B cell (primary cell): ENCODE results near the gene MYBPC3. TPM values are rescaled to one million over a fixed set of nuclear protein-coding genes. Genes with fewer than 3 reads are reported as not detected.

Source experiments
- ATAC-seq: fragments of 200-7000 bp; cut with Tn5 transposase; one replicate; pipeline ENCODE4 v1.10.0; 2021; ENCODE audit warnings: low read depth, mild to moderate bottlenecking, moderate number of reproducible peaks, moderate library complexity
- CTCF ChIA-PET: fragments of 350-600 bp; sonication (Branson Sonifier 250); formaldehyde crosslinking; loops from one replicate; lab custom pipeline; 2021; ENCODE audit warnings: antibody characterized with exemption, inconsistent platforms; lab: Charles Lee
- POLR2A ChIA-PET: fragments of 350-600 bp; sonication (Branson Sonifier 250); formaldehyde crosslinking; loops from one replicate; lab custom pipeline; 2021; ENCODE audit warnings: antibody characterized with exemption; lab: Charles Lee
- DNase-seq: peaks from one replicate; pipeline ENCODE4 v3.0.0; 2013
- H2AFZ ChIP-seq: 2 replicates; pipeline ENCODE4 v1.6.1; 2012; ENCODE audit warnings: mild to moderate bottlenecking, low read depth, low read length; ENCODE audit not compliant: insufficient read depth, poor library complexity, severe bottlenecking
- H3K27ac ChIP-seq, 2 donors: 1 replicate in 1 of 2; 2 replicates in 1 of 2; pipeline ENCODE4 v1.5.1; 2012 to 2013; ENCODE audit warnings: low read length in 2 of 2, mild to moderate bottlenecking in 2 of 2, moderate library complexity in 1 of 2
- H3K27me3 ChIP-seq, 4 experiments: fragments of 200-600 bp in 1 of 4; sonication (generic) in 1 of 4; replicated peaks in 1 of 4; 1 replicate in 2 of 4; 2 replicates in 2 of 4; pipeline versions ENCODE4 v1.6.1 to v1.7.0; 2013 to 2016; ENCODE audit warnings: low read length in 3 of 4, mild to moderate bottlenecking in 2 of 4, mixed read lengths in 1 of 4, moderate library complexity in 1 of 4; ENCODE audit not compliant: insufficient read depth in 4 of 4, control insufficient read depth in 3 of 4; ENCODE audit errors: control extremely low read depth in 1 of 4
- H3K36me3 ChIP-seq, 2 experiments: replicated peaks in 1 of 2; 1 replicate in 1 of 2; 2 replicates in 1 of 2; pipeline versions ENCODE4 v1.6.1 to v1.7.1; 2013; ENCODE audit warnings: low read length in 1 of 2; ENCODE audit not compliant: insufficient read depth in 2 of 2, control insufficient read depth in 1 of 2; ENCODE audit errors: control extremely low read depth in 1 of 2, extremely low read depth in 1 of 2
- H3K4me1 ChIP-seq, 2 donors: fragments of 200-600 bp in 1 of 2; sonication (generic) in 1 of 2; 1 replicate in 1 of 2; 2 replicates in 1 of 2; pipeline versions ENCODE4 v1.5.1 to v1.6.1; 2013 to 2017; ENCODE audit warnings: low read length in 2 of 2; ENCODE audit not compliant: control insufficient read depth in 2 of 2, insufficient read depth in 2 of 2
- H3K4me2 ChIP-seq: replicated peaks from 2 replicates; pipeline ENCODE3; 2012; ENCODE audit warnings: mild to moderate bottlenecking, low read depth, low read length; ENCODE audit not compliant: poor library complexity, severe bottlenecking
- H3K4me3 ChIP-seq, 5 experiments: fragments of 200-600 bp in 1 of 5; sonication (generic) in 1 of 5; 1 replicate in 3 of 5; 2 replicates in 2 of 5; pipeline versions ENCODE4 v1.5.1 to v1.7.0; 2011 to 2016; ENCODE audit warnings: low read length in 4 of 5, mild to moderate bottlenecking in 4 of 5, low read depth in 2 of 5, control low read depth in 1 of 5, moderate library complexity in 1 of 5; ENCODE audit not compliant: insufficient read depth in 1 of 5; ENCODE audit errors: control extremely low read depth in 1 of 5, extremely low read depth in 1 of 5
- H3K79me2 ChIP-seq: fragments of 200-600 bp; sonication (generic); one replicate; pipeline ENCODE4 v1.6.0; 2016; ENCODE audit warnings: low read length; ENCODE audit not compliant: control insufficient read depth, insufficient read depth
- H3K9ac ChIP-seq: fragments of 200-600 bp; sonication (generic); 2 replicates; pipeline ENCODE4 v1.6.1; 2017; ENCODE audit warnings: mild to moderate bottlenecking, low read length, moderate library complexity
- H3K9me3 ChIP-seq, 3 donors: one replicate each; pipeline versions ENCODE4 v1.6.1 to v1.7.1; 2013; ENCODE audit warnings: low read length in 2 of 3; ENCODE audit not compliant: control insufficient read depth in 2 of 3, insufficient read depth in 1 of 3; ENCODE audit errors: control extremely low read depth in 1 of 3
- H4K20me1 ChIP-seq: 2 replicates; pipeline ENCODE4 v1.6.0; 2012; ENCODE audit warnings: mild to moderate bottlenecking, low read length; ENCODE audit not compliant: insufficient read depth, control insufficient read depth, poor library complexity, severe bottlenecking
- H3K27ac Mint-ChIP-seq: one replicate; pipeline ENCODE4 v1.8.0; 2021; ENCODE audit warnings: mixed read lengths
- H3K27me3 Mint-ChIP-seq: one replicate; pipeline ENCODE4 v1.8.0; 2021; ENCODE audit warnings: mixed read lengths
- H3K4me1 Mint-ChIP-seq: one replicate; pipeline ENCODE4 v1.8.0; 2021; ENCODE audit warnings: mixed read lengths
- H3K4me3 Mint-ChIP-seq: one replicate; pipeline ENCODE4 v1.8.0; 2021; ENCODE audit warnings: mixed read lengths
- H3K9me3 Mint-ChIP-seq: one replicate; pipeline ENCODE4 v1.8.0; 2022; ENCODE audit warnings: mixed read lengths; ENCODE audit not compliant: insufficient read depth
- EZH2 ChIP-seq: IDR thresholded peaks from 2 replicates; pipeline ENCODE4 v1.6.1; 2012; ENCODE audit warnings: borderline replicate concordance, low read depth, mild to moderate bottlenecking, moderate library complexity, low read length; ENCODE audit not compliant: insufficient read depth, poor library complexity, severe bottlenecking
- WGBS: methylation state at CpG from one replicate; pipeline ENCODE4 v1.1.5; 2013; ENCODE audit warnings: missing lambda C conversion rate; ENCODE audit not compliant: insufficient coverage; 5-methylcytosine and 5-hydroxymethylcytosine counted together
- intact Hi-C: fragments of 100-400 bp; cut with micrococcal nuclease; formaldehyde crosslinking; loops from one replicate; pipeline ENCODE4 v1.10.0; 2022
- polyA plus RNA-seq: library from polyadenylated mRNA; depleted of rRNA; stranded (reverse); fragments of >200 nt; gene quantifications from 2 replicates; pipeline ENCODE4 v1.2.3, GENCODE V29; 2012
- total RNA-seq, 2 donors: library from RNA; stranded (reverse); fragments of 120-200 nt in 1 of 2; gene quantifications; 1 replicate in 1 of 2; 2 replicates in 1 of 2; pipeline versions ENCODE4 v1.2.3 to v1.2.4, GENCODE V29; 2013 to 2022
- TF ChIP-seq, protein P1 (sequence below): fragments of 200-600 bp; IDR thresholded peaks from one replicate; pipeline ENCODE4 v1.8.0; 2022; ENCODE audit warnings: antibody characterized with exemption, mild to moderate bottlenecking

MYBPC3 gene
- total and polyA plus RNA-seq, 2 donors (not counting 1 experiment from before 2014, with no cell fraction given), result 0.67 to 1.4 TPM

DNA sequence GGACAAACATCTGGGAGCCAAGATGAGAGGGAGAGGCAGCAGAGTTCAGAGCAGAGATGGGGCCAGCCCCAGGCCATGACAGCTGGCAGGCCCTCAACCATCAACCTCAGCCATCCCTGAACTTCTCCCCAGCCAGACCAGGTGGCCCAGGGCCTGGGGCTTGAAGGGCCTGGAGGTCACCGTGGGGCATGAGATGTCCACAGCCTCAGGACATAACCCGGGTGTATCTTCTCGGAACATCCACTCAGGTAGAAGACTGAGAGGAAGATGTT lies 43.5 kb upstream of the MYBPC3 start:
- no peaks in the 10 kb centered on the region for H3K9me3 Mint-ChIP-seq
- peak overlapping the region; percentile 88 for H2AFZ ChIP-seq
- no peaks in the 10 kb centered on the region for H4K20me1 ChIP-seq
- POLR2A ChIA-PET, result no interaction called here
- no peak for TF ChIP-seq EZH2
- TF ChIP-seq, protein P1, sequence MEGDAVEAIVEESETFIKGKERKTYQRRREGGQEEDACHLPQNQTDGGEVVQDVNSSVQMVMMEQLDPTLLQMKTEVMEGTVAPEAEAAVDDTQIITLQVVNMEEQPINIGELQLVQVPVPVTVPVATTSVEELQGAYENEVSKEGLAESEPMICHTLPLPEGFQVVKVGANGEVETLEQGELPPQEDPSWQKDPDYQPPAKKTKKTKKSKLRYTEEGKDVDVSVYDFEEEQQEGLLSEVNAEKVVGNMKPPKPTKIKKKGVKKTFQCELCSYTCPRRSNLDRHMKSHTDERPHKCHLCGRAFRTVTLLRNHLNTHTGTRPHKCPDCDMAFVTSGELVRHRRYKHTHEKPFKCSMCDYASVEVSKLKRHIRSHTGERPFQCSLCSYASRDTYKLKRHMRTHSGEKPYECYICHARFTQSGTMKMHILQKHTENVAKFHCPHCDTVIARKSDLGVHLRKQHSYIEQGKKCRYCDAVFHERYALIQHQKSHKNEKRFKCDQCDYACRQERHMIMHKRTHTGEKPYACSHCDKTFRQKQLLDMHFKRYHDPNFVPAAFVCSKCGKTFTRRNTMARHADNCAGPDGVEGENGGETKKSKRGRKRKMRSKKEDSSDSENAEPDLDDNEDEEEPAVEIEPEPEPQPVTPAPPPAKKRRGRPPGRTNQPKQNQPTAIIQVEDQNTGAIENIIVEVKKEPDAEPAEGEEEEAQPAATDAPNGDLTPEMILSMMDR, result no peak
- H3K4me1 Mint-ChIP-seq, result peaks cover 68% of the 10 kb centered on the region
- H3K27ac Mint-ChIP-seq, result peak overlapping the region; percentile 98
- peak overlapping the region; percentile 95 to 97 for H3K27ac ChIP-seq
- H3K9ac ChIP-seq, result peak overlapping the region; percentile 66
- H3K79me2 ChIP-seq, result peaks cover 31% of the 10 kb centered on the region
- H3K4me3 ChIP-seq, result peak overlapping the region in 1 of 5 experiments; percentile 55
- no peaks in the 10 kb centered on the region for H3K9me3 ChIP-seq
- H3K4me3 Mint-ChIP-seq, result peak overlapping the region; percentile 85
- no peak for DNase-seq
- intact Hi-C loops, result no loop called here
- peak overlapping the region; percentile 81 for H3K4me2 ChIP-seq
- no peak for ATAC-seq
- no peaks in the 10 kb centered on the region for H3K27me3 ChIP-seq
- no peaks in the 10 kb centered on the region for H3K27me3 Mint-ChIP-seq
- CTCF ChIA-PET, result interaction anchor here (1.0 to 19.1 kb wide), 2 partner anchors 11 to 24 kb away, joined by 3 to 345 read pairs; no protein-coding TSS in a partner anchor
- WGBS, result no CpG with 5 or more reads among the region's 3 CpGs
- peaks cover 64 to 80% of the 10 kb centered on the region in 2 donors for H3K4me1 ChIP-seq
- no peaks in the 10 kb centered on the region for H3K36me3 ChIP-seq

DNA sequence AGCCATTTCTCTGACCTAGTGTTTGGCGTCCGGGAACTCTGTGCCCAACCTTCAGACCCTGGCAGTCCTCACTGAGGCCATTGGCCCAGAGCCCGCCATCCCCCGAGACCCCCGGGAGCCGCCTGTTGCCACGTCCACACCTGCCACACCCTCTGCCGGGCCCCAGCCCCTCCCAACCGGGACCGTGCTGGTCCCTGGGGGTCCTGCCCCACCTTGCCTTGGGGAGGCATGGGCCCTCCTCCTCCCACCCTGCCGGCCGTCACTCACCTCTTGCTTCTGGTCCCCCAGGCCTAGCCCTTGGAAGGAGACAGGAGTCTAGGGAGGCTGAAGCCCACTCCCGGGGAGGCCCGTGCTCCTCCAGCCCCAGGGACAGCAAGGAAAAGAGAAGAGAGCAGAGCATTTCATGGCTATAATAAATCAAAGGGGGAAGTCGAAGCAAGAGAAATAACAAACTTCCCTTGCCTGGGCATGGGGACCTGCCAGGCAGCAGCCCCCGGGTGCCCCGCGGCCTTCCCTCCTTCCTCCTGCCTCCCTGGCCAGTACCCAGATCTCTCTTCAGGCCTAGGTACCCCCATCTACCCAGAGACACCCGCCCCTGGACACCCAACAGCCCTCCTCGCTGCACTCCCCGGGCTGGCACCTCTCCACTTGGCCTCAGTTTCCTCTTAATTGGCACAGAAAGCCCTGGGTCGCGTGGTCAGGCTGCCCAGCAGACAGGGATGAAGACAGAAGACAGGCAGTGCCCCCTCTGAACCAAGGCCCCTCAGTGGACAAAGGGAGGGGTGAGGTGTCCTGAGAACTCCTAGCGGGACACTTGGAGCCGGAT lies 42.9 kb upstream of the MYBPC3 start:
- DNase-seq (no peak), ATAC-seq (peak; percentile 11)
- H3K4me3 ChIP-seq, result peak overlapping the region; percentile 2 to 55 (median 45)
- no peaks in the 10 kb centered on the region for H3K27me3 Mint-ChIP-seq
- H2AFZ ChIP-seq, result peak overlapping the region; percentile 88
- peaks cover 67% of the 10 kb centered on the region for H3K4me1 Mint-ChIP-seq
- peak overlapping the region; percentile 95 to 97 for H3K27ac ChIP-seq
- H3K27me3 ChIP-seq, result no peaks in the 10 kb centered on the region
- WGBS, result 22% methylated on average over 19 of the region's 25 CpGs
- no peaks in the 10 kb centered on the region for H3K9me3 ChIP-seq
- H3K36me3 ChIP-seq, result no peaks in the 10 kb centered on the region
- POLR2A ChIA-PET, result interaction anchor here (0.5 to 4.1 kb wide), 4 partner anchors 15 to 184 kb away, joined by 4 to 39 read pairs (median 4); partner anchors contain the start of gene SPI1
- no peaks in the 10 kb centered on the region for H3K9me3 Mint-ChIP-seq
- peaks cover 31% of the 10 kb centered on the region for H3K79me2 ChIP-seq
- peak overlapping the region; percentile 66 for H3K9ac ChIP-seq
- intact Hi-C loops, result no loop called here
- TF ChIP-seq EZH2, result no peak
- TF ChIP-seq, protein P1, result no peak
- peak overlapping the region; percentile 98 for H3K27ac Mint-ChIP-seq
- CTCF ChIA-PET, result interaction anchor here (1.2 to 19.1 kb wide), 4 partner anchors 12 to 146 kb away, joined by 3 to 345 read pairs (median 40); partner anchors contain the start of gene ACP2
- H3K4me1 ChIP-seq, result peaks cover 58 to 80% of the 10 kb centered on the region in 2 donors
- H3K4me3 Mint-ChIP-seq, result peak overlapping the region; percentile 85
- no peaks in the 10 kb centered on the region for H4K20me1 ChIP-seq
- H3K4me2 ChIP-seq, result peak overlapping the region; percentile 81
